Prostate gland (tissue), 2 donors: ENCODE data around the gene MS4A6E.

ENCODE experiments used
- CTCF ChIP-seq, 4 experiments: fragments of 200-600 bp in 2 of 4; fragments of 450-650 bp in 2 of 4; sonication (generic) in 2 of 4; IDR thresholded peaks; 1 replicate in 3 of 4; 2 replicates in 1 of 4; pipeline ENCODE4 v1.5.1; 2016 to 2019; ENCODE audit warnings: antibody characterized with exemption in 4 of 4, mild to moderate bottlenecking in 2 of 4, moderate library complexity in 2 of 4
- POLR2A ChIP-seq: fragments of 450-650 bp; IDR thresholded peaks from one replicate; pipeline ENCODE4 v1.6.1; 2016; ENCODE audit warnings: antibody characterized with exemption, mild to moderate bottlenecking

GRCh38 chr11:60310407-60310998 is 16.6 kb upstream of the MS4A6E start:
- TF ChIP-seq CTCF (IDR thresholded peaks at IDR 0.05) = no peak
- TF ChIP-seq POLR2A = no peak
